SH-SY5Y (cell line): Measurements from ENCODE around the gene EARS2.

Source experiments
- GATA2 ChIP-seq: IDR thresholded peaks from 2 replicates; pipeline ENCODE4 v1.6.1; 2011; ENCODE audit warnings: mild to moderate bottlenecking, low read depth, low read length
- GATA3 ChIP-seq: IDR thresholded peaks from 2 replicates; pipeline ENCODE4 v1.6.1; 2011; ENCODE audit warnings: low read depth, mild to moderate bottlenecking, low read length, moderate library complexity

DNA sequence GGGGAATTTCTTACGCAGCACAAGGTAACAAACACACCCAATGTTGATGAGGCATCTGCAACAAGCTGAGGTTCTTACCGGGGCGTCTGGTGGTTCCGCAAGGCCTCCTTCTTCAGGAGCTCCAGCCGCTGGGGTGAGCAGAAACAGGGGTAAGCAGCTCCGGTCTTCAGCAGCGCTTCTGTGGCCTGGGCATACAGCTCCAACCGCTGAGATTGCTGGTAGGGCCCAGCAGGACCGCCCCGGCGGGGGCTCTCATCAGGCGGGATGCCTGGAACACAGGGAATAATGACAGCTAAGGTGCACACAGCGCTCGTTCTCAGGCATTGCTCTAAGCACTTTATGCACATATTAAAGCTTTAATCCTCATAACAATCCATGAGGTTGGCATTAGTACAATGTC lies 12.7 kb downstream of the EARS2 start:
- no peak for TF ChIP-seq GATA2
- no peak for TF ChIP-seq GATA3
